WTC11 (cell line): ENCODE measurements around the gene LPCAT1. TPM values are rescaled to one million over a fixed set of nuclear protein-coding genes. Genes with fewer than 3 reads are reported as not detected.

Experiments used
- ATAC-seq: fragments of 200-7000 bp; cut with Tn5 transposase; 2 replicates; pipeline ENCODE4 v1.10.0; 2021; ENCODE audit warnings: mild to moderate bottlenecking, moderate library complexity
- CTCF ChIA-PET: fragments of 300-600 bp; sonication (Branson Sonifier 250); formaldehyde crosslinking; loops from one replicate; lab custom pipeline; 2021; ENCODE audit warnings: antibody characterized with exemption; lab: Charles Lee
- POLR2A ChIA-PET: fragments of 350-600 bp; sonication (Branson Sonifier 250); formaldehyde crosslinking; loops from one replicate; lab custom pipeline; 2021; ENCODE audit warnings: antibody characterized with exemption; lab: Charles Lee
- DNase-seq: peaks from one replicate; pipeline ENCODE4 v3.0.0; 2021; ENCODE audit warnings: low spot score
- H3K27ac Mint-ChIP-seq: 2 replicates; pipeline ENCODE4 v1.8.0; 2021; ENCODE audit warnings: mixed read lengths
- H3K27me3 Mint-ChIP-seq: 2 replicates; pipeline ENCODE4 v1.8.0; 2021; ENCODE audit warnings: low read depth, mild to moderate bottlenecking, moderate library complexity, mixed read lengths
- H3K36me3 Mint-ChIP-seq: 2 replicates; pipeline ENCODE4 v1.8.0; 2021; ENCODE audit warnings: mixed read lengths
- H3K4me1 Mint-ChIP-seq: 2 replicates; pipeline ENCODE4 v1.8.0; 2022; ENCODE audit warnings: mixed read lengths
- H3K4me3 Mint-ChIP-seq: 2 replicates; pipeline ENCODE4 v1.8.0; 2021; ENCODE audit warnings: mild to moderate bottlenecking, moderate library complexity, mixed read lengths
- H3K9me3 Mint-ChIP-seq: 2 replicates; pipeline ENCODE4 v1.8.0; 2021; ENCODE audit warnings: mixed read lengths
- CBFB ChIP-seq: sonication (generic); formaldehyde crosslinking; IDR thresholded peaks from 2 replicates; pipeline ENCODE4 v1.8.1; 2022; ENCODE audit warnings: mild to moderate bottlenecking, low read depth, missing genetic modification reagents
- FOXJ3 ChIP-seq: sonication (generic); formaldehyde crosslinking; IDR thresholded peaks from 2 replicates; pipeline ENCODE4 v1.9.0; 2021; ENCODE audit warnings: missing genetic modification reagents, mild to moderate bottlenecking, borderline replicate concordance
- JUN ChIP-seq: sonication (generic); formaldehyde crosslinking; IDR thresholded peaks from 2 replicates; pipeline ENCODE4 v1.8.0; 2023; ENCODE audit warnings: mild to moderate bottlenecking, missing genetic modification reagents
- MYBL2 ChIP-seq: sonication (generic); formaldehyde crosslinking; IDR thresholded peaks from 2 replicates; pipeline ENCODE4 v1.8.1; 2023; ENCODE audit warnings: mild to moderate bottlenecking, moderate library complexity, missing genetic modification reagents
- NFE2L1 ChIP-seq: sonication (generic); formaldehyde crosslinking; IDR thresholded peaks from 2 replicates; pipeline ENCODE4 v1.8.1; 2023; ENCODE audit warnings: missing genetic modification reagents
- NR1H2 ChIP-seq: sonication (generic); formaldehyde crosslinking; IDR thresholded peaks from 2 replicates; pipeline ENCODE4 v1.9.0; 2021; ENCODE audit warnings: mild to moderate bottlenecking, moderate library complexity, missing genetic modification reagents
- NR2C2 ChIP-seq: sonication (generic); formaldehyde crosslinking; IDR thresholded peaks from 2 replicates; pipeline ENCODE4 v1.8.0; 2022; ENCODE audit warnings: mild to moderate bottlenecking, missing genetic modification reagents
- TCF7 ChIP-seq: sonication (generic); formaldehyde crosslinking; IDR thresholded peaks from 2 replicates; pipeline ENCODE4 v1.8.0; 2022; ENCODE audit warnings: mild to moderate bottlenecking, low read depth, missing genetic modification reagents, moderate library complexity
- total RNA-seq: library from RNA; stranded (reverse); gene quantifications from 3 replicates; pipeline ENCODE4 v1.2.3, GENCODE V29; 2021
- TF ChIP-seq, protein P1 (sequence below): fragments of 250-450 bp; sonication (Bioruptor Pico); IDR thresholded peaks from 2 replicates; pipeline ENCODE4 v1.8.0; 2021; ENCODE audit warnings: mild to moderate bottlenecking
- TF ChIP-seq, protein P2 (sequence below): sonication (generic); formaldehyde crosslinking; IDR thresholded peaks from 2 replicates; pipeline ENCODE4 v1.8.1; 2023; ENCODE audit warnings: mild to moderate bottlenecking, moderate library complexity, missing genetic modification reagents
- TF ChIP-seq, protein P3 (sequence below): fragments of 250-450 bp; sonication (Bioruptor Pico); IDR thresholded peaks from 2 replicates; pipeline ENCODE4 v2.1.2; 2022; ENCODE audit warnings: mild to moderate bottlenecking, moderate library complexity
- TF ChIP-seq, protein P4 (sequence below): fragments of 200-600 bp; IDR thresholded peaks from 2 replicates; pipeline ENCODE4 v1.8.0; 2022; ENCODE audit warnings: antibody characterized with exemption
- TF ChIP-seq, protein P5 (sequence below): sonication (generic); formaldehyde crosslinking; conservative IDR thresholded peaks from 2 replicates; pipeline ENCODE4 v1.8.1; 2022; ENCODE audit warnings: mild to moderate bottlenecking, missing genetic modification reagents

Gene LPCAT1
- total RNA-seq, 1 experiment from 2014 or later = 206 TPM

DNA sequence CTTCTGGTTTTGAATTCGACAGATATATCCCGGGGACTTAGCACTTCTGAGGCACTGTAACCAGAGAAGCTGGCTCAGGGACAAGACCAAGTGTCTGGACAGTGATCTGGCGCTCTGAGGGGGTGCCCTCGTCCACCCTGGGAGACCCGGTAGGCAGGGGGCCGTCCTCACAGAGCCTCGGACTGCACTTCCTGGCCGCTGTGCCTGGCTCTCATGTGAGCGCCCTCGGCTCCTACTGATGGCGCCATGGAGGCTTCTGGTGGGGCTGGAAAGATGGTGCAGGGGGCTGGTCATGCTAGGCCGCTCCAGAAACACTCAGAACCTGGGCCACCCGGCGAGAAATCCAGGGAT is 59.7 kb downstream of the LPCAT1 start:
- CTCF ChIA-PET = no interaction called here
- TF ChIP-seq, protein P1, sequence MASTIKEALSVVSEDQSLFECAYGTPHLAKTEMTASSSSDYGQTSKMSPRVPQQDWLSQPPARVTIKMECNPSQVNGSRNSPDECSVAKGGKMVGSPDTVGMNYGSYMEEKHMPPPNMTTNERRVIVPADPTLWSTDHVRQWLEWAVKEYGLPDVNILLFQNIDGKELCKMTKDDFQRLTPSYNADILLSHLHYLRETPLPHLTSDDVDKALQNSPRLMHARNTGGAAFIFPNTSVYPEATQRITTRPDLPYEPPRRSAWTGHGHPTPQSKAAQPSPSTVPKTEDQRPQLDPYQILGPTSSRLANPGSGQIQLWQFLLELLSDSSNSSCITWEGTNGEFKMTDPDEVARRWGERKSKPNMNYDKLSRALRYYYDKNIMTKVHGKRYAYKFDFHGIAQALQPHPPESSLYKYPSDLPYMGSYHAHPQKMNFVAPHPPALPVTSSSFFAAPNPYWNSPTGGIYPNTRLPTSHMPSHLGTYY = no peak
- TF ChIP-seq JUN (CRISPR knock-in tag) (no peak), NR2C2 (CRISPR knock-in tag) (no peak), CBFB (CRISPR knock-in tag) (no peak)
- TF ChIP-seq, protein P2, sequence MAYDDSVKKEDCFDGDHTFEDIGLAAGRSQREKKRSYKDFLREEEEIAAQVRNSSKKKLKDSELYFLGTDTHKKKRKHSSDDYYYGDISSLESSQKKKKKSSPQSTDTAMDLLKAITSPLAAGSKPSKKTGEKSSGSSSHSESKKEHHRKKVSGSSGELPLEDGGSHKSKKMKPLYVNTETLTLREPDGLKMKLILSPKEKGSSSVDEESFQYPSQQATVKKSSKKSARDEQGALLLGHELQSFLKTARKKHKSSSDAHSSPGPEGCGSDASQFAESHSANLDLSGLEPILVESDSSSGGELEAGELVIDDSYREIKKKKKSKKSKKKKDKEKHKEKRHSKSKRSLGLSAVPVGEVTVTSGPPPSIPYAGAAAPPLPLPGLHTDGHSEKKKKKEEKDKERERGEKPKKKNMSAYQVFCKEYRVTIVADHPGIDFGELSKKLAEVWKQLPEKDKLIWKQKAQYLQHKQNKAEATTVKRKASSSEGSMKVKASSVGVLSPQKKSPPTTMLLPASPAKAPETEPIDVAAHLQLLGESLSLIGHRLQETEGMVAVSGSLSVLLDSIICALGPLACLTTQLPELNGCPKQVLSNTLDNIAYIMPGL (CRISPR knock-in tag) = no peak
- peaks cover 73% of the 10 kb centered on the region for H3K36me3 Mint-ChIP-seq
- no peak overlapping the region for H3K4me3 Mint-ChIP-seq
- ATAC-seq (no peak), DNase-seq (peak; percentile 4)
- H3K4me1 Mint-ChIP-seq = no peaks in the 10 kb centered on the region; the same call in 1 of the 2 replicates
- POLR2A ChIA-PET = no interaction called here
- H3K9me3 Mint-ChIP-seq = peaks cover 21% of the 10 kb centered on the region
- no peaks in the 10 kb centered on the region for H3K27me3 Mint-ChIP-seq
- no peak overlapping the region for H3K27ac Mint-ChIP-seq

DNA sequence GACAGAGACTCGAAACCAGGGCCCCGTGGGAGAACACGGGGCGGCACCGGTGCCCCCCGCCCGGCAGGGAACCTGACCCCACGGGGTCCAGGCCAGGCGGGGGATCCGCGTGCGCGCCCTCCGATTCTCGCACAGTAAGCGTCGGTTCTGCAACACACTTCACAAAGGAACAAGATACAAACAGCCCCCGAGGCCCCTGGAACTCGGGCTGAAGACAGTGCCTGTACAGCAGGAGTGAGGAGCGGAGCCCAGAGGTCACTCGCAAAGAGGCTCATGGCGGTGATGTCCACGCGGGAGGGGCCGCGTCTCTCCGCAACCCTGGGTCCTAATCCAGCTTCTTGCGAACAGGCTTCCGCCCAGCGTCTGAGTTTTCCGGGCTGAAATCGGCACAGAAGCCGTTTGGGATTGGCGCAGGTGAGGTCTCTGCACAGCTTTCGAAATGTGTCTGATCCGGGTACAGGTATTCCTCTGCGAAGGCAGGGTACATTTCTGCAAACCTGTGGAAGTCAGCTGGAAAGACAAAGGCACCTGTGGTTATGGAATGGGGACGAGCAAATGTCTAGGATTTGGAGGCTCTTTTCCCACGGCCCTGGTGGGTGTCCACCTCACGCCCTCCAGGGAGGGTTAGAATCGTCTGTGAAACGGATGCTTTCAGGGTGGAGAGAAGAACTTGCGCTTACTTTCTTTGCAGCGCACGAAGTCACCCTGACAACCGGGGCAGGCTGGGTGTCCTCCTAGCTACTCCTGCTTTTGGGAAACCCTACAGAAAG is 60.2 kb downstream of the LPCAT1 start:
- POLR2A ChIA-PET = interaction anchor here (0.8 kb wide), 1 partner anchor 118 kb away, joined by 4 read pairs; no protein-coding TSS in a partner anchor
- no peak for DNase-seq
- H3K9me3 Mint-ChIP-seq = peaks cover 23% of the 10 kb centered on the region

More for the DNA sequence above, 60.2 kb downstream of the LPCAT1 start:
- ATAC-seq = no peak
- no peak overlapping the region for H3K4me3 Mint-ChIP-seq
- TF ChIP-seq, protein P3, sequence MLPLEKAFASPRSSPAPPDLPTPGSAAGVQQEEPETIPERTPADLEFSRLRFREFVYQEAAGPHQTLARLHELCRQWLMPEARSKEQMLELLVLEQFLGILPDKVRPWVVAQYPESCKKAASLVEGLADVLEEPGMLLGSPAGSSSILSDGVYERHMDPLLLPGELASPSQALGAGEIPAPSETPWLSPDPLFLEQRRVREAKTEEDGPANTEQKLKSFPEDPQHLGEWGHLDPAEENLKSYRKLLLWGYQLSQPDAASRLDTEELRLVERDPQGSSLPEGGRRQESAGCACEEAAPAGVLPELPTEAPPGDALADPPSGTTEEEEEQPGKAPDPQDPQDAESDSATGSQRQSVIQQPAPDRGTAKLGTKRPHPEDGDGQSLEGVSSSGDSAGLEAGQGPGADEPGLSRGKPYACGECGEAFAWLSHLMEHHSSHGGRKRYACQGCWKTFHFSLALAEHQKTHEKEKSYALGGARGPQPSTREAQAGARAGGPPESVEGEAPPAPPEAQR (CRISPR knock-in tag) = no peak
- TF ChIP-seq FOXJ3 (no peak), NR1H2 (CRISPR knock-in tag) (no peak), NFE2L1 (CRISPR knock-in tag) (no peak), TCF7 (CRISPR knock-in tag) (no peak), MYBL2 (CRISPR knock-in tag) (no peak)
- TF ChIP-seq, protein P4, sequence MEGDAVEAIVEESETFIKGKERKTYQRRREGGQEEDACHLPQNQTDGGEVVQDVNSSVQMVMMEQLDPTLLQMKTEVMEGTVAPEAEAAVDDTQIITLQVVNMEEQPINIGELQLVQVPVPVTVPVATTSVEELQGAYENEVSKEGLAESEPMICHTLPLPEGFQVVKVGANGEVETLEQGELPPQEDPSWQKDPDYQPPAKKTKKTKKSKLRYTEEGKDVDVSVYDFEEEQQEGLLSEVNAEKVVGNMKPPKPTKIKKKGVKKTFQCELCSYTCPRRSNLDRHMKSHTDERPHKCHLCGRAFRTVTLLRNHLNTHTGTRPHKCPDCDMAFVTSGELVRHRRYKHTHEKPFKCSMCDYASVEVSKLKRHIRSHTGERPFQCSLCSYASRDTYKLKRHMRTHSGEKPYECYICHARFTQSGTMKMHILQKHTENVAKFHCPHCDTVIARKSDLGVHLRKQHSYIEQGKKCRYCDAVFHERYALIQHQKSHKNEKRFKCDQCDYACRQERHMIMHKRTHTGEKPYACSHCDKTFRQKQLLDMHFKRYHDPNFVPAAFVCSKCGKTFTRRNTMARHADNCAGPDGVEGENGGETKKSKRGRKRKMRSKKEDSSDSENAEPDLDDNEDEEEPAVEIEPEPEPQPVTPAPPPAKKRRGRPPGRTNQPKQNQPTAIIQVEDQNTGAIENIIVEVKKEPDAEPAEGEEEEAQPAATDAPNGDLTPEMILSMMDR = no peak
- TF ChIP-seq, protein P5, sequence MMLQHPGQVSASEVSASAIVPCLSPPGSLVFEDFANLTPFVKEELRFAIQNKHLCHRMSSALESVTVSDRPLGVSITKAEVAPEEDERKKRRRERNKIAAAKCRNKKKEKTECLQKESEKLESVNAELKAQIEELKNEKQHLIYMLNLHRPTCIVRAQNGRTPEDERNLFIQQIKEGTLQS (CRISPR knock-in tag) = no peak
- TF ChIP-seq, protein P1 = no peak
- no peaks in the 10 kb centered on the region for H3K27me3 Mint-ChIP-seq
- CTCF ChIA-PET = no interaction called here
- no peaks in the 10 kb centered on the region; the same call in 1 of the 2 replicates for H3K4me1 Mint-ChIP-seq
- H3K36me3 Mint-ChIP-seq = peaks cover 75% of the 10 kb centered on the region
- no peak overlapping the region for H3K27ac Mint-ChIP-seq
